GM18508 (cell line): ENCODE data around the gene ZCCHC4.
"Not testable (repeated sequence)": the region's sequence is repeated elsewhere in the genome, so short reads cannot be mapped to it uniquely, and the experiment has no call there.

Experiments
- ATAC-seq: cut with Tn5 transposase; IDR thresholded peaks from one replicate; pipeline ENCODE4 v1.9.1; 2021; ENCODE audit warnings: moderate number of reproducible peaks; ENCODE audit not compliant: insufficient read depth, unreplicated experiment

The ZCCHC4 gene

GRCh38 chr4:25313201-25313895 lies 774 bp downstream of the ZCCHC4 start:
- no peak for ATAC-seq

- ATAC-seq: no peak
These were observed 7.8 kb downstream of the ZCCHC4 start for GRCh38 chr4:25320336-25320735.

- no peak for ATAC-seq
These were observed 8.2 kb downstream of the ZCCHC4 start for GRCh38 chr4:25320773-25321172.

- ATAC-seq: no peak
These were observed 9.1 kb downstream of the ZCCHC4 start for GRCh38 chr4:25321703-25322102.

- not testable (repeated sequence) for ATAC-seq
These were observed 15.9 kb downstream of the ZCCHC4 start for GRCh38 chr4:25328463-25328862.

- ATAC-seq: no peak
These were observed 17.8 kb downstream of the ZCCHC4 start for GRCh38 chr4:25330335-25330734.

DNA sequence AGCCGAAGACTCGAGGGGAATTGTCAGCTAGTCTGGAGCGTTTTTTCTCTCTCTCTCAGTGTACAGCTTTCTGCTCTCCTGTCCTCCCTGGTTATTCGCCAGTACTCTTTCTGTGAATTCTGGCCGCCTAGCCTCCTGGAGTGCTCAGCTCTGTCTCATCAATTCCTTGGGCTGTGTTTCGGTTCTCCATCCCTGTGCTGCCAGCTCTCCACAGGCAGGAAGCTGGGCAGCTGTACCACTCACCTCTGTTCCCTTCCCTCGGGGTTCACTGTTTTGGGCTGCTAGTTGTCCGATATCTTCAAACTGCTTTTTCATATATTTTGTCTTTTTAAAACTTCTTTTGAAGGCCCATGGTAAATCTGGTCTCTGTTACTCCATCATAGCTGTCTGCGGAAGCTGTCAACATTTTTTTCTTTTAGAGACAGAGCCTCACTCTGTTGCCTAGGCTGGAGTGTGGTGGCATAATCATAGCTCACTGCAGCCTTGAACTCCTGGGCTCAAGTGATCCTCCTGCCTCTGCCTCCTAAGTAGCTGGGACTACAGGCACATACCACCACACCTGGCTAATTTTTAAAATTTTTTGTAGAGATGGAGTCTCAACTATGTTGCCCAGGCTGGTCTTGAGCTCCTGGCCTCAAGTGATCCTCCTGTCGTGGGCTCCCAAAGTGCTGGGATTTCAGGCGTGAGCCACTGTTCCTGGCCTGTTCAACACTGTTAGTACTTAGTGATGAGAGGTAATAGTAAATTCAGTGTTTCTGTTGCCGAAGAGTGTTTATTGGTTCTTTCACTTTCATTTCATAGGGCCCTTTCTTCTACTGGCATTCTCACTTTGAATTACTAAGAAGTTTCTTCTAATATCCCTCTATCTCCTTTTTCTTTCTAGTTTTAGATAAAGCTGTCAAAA lies 18.6 kb downstream of the ZCCHC4 start:
- no peak for ATAC-seq

DNA sequence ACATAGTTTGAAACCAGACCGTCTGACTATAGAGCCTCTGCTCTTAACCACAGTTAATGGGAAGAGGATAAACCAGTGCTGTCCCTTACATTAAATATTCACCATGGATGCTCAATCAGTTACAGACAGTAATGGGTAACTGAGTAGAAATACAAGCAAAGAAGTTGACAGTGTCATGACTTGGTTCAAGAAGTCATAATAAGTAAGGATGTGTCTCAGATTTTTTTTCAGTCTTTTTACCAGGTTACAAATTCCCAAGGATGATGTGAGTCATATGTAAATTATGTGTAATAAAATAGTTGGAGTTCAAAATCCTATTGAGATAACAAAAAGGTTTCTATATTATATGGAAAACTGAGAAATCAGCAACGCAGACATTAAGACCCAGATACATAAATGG lies 31.1 kb downstream of the ZCCHC4 start:
- ATAC-seq: no peak

GRCh38 chr4:25345744-25346143 lies 33.2 kb downstream of the ZCCHC4 start:
- ATAC-seq: no peak

- ATAC-seq: peak; percentile 84
These were observed 34.3 kb downstream of the ZCCHC4 start for GRCh38 chr4:25346913-25347312.

DNA sequence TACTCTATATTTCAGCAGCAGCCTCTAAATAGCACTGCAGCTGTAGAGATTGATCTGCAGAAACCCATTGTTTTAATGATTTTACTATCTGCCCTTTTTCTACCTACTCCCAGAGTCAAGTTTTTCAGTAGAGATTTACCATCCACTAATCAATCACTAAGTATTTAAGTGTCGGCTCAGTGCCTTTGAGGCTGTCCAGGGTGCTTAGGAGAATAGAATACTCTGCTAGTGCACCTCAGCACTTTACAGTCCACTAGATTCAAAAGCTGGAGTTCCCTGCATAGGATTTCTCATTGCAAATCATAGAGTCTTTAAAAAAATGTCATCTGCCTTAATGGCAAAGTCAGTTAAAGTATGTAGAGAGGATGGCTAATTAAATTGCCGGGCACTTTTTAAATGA lies 34.9 kb downstream of the ZCCHC4 start:
- ATAC-seq: no peak

DNA sequence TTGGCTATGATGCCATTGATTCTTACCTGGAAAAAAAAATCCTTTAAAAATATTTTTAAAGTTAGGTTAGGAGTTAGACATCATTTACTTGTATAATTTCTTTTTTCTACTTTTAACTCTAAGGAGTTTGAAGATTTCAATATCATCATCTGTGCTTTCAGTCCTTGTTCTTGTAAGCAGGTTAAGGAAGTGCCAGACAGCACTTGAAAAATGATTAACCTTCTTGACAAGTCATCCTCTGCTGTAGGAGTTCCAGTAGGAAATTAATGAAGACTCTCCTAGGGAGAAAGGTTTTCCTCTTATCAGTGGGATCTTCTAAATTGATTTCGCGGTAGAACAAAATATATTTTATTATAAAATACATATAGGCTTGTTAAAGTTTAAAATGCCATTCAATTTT lies 35.4 kb downstream of the ZCCHC4 start:
- ATAC-seq: no peak

DNA sequence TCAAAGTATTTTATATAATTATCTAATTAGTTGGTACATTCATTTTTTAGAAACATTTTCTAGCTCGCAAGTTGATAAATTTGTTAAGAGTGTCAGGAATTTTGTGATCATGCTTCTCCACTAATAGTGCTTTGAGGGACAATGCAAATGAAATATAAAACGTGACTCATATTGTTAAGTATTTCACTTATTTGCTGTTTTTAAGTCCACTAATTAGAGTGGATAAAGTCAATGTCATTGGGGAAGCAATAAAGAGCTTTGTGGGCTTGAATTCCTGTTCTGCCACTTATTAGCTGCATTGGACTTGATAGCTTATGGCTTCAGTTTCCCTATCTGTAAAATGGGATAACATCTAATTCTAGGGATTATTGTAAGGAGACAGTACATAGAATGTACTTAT lies 38.0 kb downstream of the ZCCHC4 start:
- ATAC-seq: no peak

- ATAC-seq: no peak
These were observed 39.3 kb downstream of the ZCCHC4 start for GRCh38 chr4:25351777-25352416.

DNA sequence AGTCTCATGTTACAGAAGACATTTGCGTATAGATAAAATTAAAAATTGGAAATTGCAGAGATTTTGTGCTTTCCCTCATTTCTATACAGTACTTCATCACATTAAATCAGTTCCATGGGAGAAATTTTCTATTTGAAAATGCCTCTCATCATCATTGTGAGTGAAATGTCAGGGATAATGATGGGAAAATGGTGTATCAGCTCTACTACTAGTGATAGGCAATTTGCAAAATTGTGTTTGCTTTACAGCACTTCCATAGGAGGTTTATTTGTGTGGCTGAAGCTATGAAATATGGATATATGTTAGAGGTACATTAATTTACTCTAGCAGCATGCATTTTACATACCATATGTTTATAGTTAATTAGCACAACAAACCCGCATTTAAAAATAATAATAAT lies 43.5 kb downstream of the ZCCHC4 start:
- ATAC-seq: no peak

- no peak for ATAC-seq
These were observed 46.1 kb downstream of the ZCCHC4 start for GRCh38 chr4:25358515-25359275.

DNA sequence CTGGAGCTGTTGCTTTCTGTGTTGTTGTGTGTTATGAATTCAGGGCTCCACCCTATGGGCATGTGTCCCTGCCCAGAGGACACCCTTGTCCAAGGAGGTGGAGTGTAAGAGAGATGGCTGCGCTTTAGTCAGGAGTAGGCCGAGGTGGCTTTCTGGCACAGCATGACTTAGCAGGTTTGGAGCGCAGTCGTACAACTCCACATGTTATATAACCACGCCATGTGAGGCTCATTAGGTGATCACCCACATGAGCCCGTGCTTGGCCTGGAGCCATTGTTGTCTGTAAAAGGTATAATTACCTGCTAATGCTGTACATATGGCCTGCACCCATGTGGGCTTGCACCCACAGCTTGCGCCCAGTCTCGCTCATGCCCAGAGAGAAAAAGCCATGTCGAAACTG lies 48.7 kb downstream of the ZCCHC4 start:
- no peak for ATAC-seq

DNA sequence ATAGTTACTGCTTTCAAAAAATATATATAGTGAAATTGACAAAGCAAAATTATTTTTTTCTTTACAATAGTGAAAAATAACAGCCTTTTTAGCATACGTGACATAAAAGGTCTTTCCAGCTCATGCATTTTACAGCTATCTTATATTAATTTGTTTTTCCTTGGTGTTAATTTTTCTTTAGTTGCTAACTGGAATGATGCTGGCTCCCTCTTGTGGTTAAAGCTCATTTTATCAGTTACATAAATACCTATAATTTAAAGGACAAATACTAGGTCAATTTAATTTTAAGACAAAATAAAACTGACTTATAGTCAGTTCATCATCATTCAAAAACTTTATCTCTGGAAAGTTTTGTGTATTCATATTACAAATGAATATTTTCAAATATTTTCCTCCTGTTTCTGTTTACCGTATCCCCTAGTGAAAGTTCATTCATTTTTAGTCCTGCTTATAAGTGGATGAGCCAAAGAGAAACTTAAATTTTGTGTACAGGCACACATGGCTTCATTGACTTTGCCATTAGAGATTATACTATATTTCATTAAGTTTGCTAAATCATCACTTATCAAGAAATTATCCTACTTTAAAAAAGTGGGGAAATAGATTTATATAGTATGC lies 54.5 kb downstream of the ZCCHC4 start:
- ATAC-seq: no peak

DNA sequence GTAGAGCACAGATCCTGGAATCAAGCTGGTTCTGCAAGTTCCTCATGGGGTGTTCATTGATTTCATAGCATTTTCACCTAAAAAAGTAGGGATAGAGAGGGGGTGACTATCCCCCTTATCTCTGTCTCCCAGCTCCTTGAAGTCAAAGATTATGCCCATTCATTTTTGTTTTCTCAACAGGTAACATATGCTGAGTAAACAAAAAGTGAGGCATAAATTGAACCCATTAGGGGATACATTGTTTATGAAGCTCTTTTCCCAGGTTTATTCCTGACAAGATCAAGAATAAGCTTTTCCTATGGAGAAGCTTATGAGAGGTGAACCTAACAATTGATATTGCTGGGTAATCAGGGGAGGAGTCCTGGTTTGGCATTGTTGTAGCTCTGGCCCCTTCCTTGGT lies 55.3 kb downstream of the ZCCHC4 start:
- ATAC-seq: no peak

DNA sequence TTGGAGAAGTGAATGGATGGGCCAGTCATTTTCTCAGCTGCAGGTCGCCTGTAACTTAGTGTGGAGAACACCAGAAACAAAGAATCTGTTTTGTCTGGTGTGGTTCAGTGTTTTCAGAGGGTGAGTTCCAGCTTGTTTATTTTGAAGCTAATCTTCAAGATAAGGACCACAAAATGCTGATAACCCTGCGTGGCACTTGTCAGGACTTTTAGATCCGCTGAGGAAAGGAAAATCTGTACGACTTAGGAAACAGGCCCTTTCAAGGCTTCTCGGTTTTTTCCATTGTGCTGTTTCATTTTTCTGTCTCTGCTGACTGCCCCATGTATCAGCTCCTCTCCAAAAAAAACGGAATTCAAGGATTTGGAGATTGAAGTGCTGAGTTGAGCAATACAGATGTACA lies 55.7 kb downstream of the ZCCHC4 start:
- ATAC-seq: no peak
